Measurements from ENCODE around the gene AP4B1. TPM values are rescaled to one million over a fixed set of nuclear protein-coding genes. Genes with fewer than 3 reads are reported as not detected.

AP4B1 gene
- total RNA-seq, 2 donors from 2014 or later, result 5.0 to 14.8 TPM

- intact Hi-C loops (cut with DNase I), result no loop called here
- Histone ChIP-seq H3K9me3 (no peaks in the 10 kb centered on the region), H3K27ac (no peak overlapping the region), H3K27me3 (replicated peaks; ENCODE audit: insufficient read depth) (no peaks in the 10 kb centered on the region), H3K4me1 (replicated peaks) (peaks cover 3% of the 10 kb centered on the region), H3K36me3 (no peaks in the 10 kb centered on the region), H3K4me3 (no peak overlapping the region)
- 4% methylated on average over 3 of the region's 3 CpGs for WGBS
- DNase-seq (ENCODE audit: low spot score), result no peak
- TF ChIP-seq POLR2A (IDR thresholded peaks at IDR 0.05) (no peak), POLR2AphosphoS5 (IDR thresholded peaks at IDR 0.05) (no peak), CTCF (IDR thresholded peaks at IDR 0.05) (no peak)
Observed at GRCh38 chr1:113947388-113948107, 42.9 kb upstream of the AP4B1 start.

GRCh38 chr1:113946678-113947387 lies 42.2 kb upstream of the AP4B1 start:
- H3K27ac ChIP-seq, result no peak overlapping the region
- no peaks in the 10 kb centered on the region for H3K9me3 ChIP-seq
- H3K4me1 ChIP-seq (replicated peaks), result peaks cover 3% of the 10 kb centered on the region
- H3K27me3 ChIP-seq (replicated peaks; ENCODE audit: insufficient read depth), result no peaks in the 10 kb centered on the region
- no peaks in the 10 kb centered on the region for H3K36me3 ChIP-seq
- no peak for DNase-seq (ENCODE audit: low spot score)
- no peak overlapping the region for H3K4me3 ChIP-seq
- intact Hi-C loops (cut with DNase I), result no loop called here
- 23% methylated on average over 3 of the region's 3 CpGs for WGBS
- TF ChIP-seq CTCF (IDR thresholded peaks at IDR 0.05), result no peak
- TF ChIP-seq POLR2AphosphoS5 (IDR thresholded peaks at IDR 0.05), result no peak
- TF ChIP-seq POLR2A (IDR thresholded peaks at IDR 0.05), result no peak

GRCh38 chr1:113946112-113946511 lies 41.5 kb upstream of the AP4B1 start:
- WGBS, result 79% methylated on average over 1 of the region's 1 CpG
- H3K4me1 ChIP-seq (replicated peaks), result peaks cover 3% of the 10 kb centered on the region
- intact Hi-C loops (cut with DNase I), result no loop called here
- no peaks in the 10 kb centered on the region for H3K36me3 ChIP-seq
- H3K27me3 ChIP-seq (replicated peaks; ENCODE audit: insufficient read depth), result no peaks in the 10 kb centered on the region
- H3K4me3 ChIP-seq, result no peak overlapping the region
- TF ChIP-seq POLR2A (IDR thresholded peaks at IDR 0.05), result no peak
- TF ChIP-seq CTCF (IDR thresholded peaks at IDR 0.05), result no peak
- no peak for TF ChIP-seq POLR2AphosphoS5 (IDR thresholded peaks at IDR 0.05)
- H3K9me3 ChIP-seq, result no peaks in the 10 kb centered on the region
- DNase-seq (ENCODE audit: low spot score), result no peak
- no peak overlapping the region for H3K27ac ChIP-seq

GRCh38 chr1:113945329-113945728 lies 40.7 kb upstream of the AP4B1 start:
- Histone ChIP-seq H3K36me3 (no peaks in the 10 kb centered on the region), H3K4me1 (replicated peaks) (peaks cover 3% of the 10 kb centered on the region), H3K9me3 (no peaks in the 10 kb centered on the region), H3K27me3 (replicated peaks; ENCODE audit: insufficient read depth) (no peaks in the 10 kb centered on the region), H3K4me3 (no peak overlapping the region), H3K27ac (no peak overlapping the region)
- intact Hi-C loops (cut with DNase I), result no loop called here
- 96% methylated on average over 1 of the region's 1 CpG for WGBS
- TF ChIP-seq POLR2A (IDR thresholded peaks at IDR 0.05), result no peak
- TF ChIP-seq POLR2AphosphoS5 (IDR thresholded peaks at IDR 0.05), result no peak
- no peak for TF ChIP-seq CTCF (IDR thresholded peaks at IDR 0.05)
- DNase-seq (ENCODE audit: low spot score), result no peak
